ACHN (cell line): Measurements from ENCODE around the gene VDAC1.

Experiments
- DNase-seq: peaks from one replicate; pipeline ENCODE4 v3.0.0-alpha.2; 2015
- in situ Hi-C: cut with HindIII; loops from 2 replicates; pipeline ENCODE4 v1.10.0; 2017; ENCODE audit warnings: low sequenced_read_pairs, low pct_ligation_motif_present, low pct_unique_long_range_greater_than_20kb

Gene VDAC1

DNA sequence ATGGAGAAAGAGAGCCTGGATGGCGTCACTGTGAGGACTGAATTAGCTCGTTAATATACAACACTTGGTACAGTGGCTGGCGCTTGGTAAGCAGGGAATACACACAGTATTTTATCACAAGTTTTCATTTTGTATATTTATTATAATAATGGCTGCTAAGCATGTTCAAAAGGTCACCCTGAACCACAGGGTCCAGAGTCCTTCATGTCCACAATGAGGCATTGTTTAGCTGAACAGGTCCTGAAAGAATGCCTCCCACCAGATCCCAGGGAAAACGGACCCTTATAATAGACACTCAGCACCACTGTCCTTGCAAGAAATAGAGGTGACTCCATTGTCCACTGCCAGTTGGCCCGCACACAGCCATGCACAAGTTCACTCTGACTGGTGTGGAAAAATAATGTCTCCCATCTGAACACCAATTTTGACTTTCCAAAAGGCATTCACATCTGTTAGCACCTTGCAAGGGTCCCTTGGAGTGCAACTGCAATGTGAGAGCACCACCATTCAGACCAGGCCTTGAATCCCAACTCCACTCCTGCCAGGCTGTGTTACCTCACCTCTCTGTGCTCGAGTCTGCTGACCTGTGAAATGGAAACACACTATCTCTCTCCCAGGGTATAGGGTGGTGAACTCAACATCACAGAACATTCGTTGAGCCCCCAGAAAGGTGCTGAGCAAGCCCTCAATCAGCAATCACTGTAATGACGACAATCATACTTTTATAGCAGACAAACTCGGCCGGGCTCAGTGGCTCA lies 3.9 kb downstream of the VDAC1 start:
- no peak for DNase-seq
- in situ Hi-C loops = no loop called here

DNA sequence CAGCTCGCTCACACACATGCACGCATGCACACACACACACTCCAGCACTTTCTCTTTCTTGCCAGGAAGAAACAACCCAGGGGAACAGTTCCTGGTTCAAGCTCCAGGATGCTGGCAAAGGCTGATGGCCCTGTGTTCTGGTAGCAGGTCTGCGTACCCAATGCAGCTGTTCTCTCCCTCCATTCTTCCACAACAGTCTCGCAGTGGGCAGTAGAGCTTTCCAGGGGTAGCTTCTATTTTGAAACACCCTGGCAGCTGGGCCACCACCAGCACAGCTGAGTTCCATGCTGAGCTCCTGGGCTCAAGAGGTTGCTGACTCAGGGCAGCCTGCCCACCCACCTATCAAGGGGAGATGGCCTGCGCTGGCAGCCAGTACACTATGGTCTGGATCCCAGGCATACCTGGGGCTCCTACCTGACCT lies 4.7 kb downstream of the VDAC1 start:
- no peak for DNase-seq
- in situ Hi-C loops = no loop called here

DNA sequence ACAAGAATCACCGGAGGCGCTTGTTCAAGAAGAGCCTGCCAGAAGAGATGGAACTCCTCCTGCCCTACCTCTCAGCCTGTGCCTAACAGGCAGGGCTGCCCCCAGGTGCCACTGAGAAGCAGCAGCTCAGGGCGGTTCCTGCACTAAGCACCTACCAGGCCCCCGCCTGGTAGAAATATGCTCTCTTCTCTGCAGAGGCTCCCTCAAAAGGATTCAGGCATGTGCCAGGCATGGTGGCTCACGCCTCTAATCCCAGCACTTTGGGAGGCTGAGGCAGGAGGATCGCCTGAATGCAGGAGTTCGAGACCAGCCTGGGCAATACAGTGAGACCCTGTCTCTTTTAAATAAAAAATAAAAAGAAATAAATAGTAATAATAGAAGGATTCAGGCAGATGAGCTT lies 6.0 kb downstream of the VDAC1 start:
- no peak for DNase-seq
- in situ Hi-C loops = no loop called here

DNA sequence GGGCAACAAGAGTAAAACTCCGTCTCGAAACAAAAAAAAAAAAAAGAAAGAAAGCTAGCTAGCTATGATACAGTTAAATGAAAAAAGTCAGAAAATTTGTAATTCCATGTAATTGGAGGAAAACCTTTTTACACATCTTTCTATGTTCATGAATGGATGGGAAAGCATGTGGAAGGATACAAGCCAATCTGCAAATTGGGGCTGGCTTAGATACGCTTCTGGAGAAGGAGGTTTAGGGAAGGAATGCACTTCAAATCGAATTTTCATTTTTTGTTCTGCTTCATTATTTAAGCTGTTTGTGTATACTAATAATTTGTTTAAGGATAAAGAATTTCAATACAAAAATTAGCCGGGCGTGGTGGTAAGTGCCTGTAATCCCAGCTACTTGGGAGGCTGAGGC lies 6.7 kb downstream of the VDAC1 start:
- DNase-seq = no peak
- in situ Hi-C loops = no loop called here

DNA sequence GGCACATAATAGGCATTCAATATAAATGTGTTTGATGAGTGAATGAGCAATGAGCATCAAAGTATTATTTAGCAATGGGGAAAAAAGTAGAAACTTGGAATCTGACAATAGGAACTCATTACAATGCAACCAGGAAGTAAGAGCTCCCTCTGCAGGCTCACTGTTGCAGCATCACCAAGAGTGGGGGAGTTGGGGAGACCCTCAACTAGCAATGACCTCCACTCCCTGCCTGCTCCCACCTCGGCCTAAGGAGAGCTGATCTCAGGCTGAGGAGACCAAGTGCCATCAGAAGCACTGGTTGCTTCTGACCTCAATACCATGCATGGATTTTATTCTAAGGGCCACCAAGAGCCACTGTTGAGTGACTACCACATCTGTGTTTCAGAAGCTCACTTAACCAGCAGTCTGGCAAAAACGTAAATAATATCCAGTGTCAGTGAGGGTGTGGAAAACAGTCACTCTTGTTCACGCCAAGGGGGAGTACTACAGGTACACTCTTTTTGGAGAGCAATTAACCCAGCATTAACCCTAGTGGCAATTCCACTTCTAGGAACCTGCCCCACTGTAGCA lies 8.0 kb downstream of the VDAC1 start:
- in situ Hi-C loops = no loop called here
- no peak for DNase-seq

DNA sequence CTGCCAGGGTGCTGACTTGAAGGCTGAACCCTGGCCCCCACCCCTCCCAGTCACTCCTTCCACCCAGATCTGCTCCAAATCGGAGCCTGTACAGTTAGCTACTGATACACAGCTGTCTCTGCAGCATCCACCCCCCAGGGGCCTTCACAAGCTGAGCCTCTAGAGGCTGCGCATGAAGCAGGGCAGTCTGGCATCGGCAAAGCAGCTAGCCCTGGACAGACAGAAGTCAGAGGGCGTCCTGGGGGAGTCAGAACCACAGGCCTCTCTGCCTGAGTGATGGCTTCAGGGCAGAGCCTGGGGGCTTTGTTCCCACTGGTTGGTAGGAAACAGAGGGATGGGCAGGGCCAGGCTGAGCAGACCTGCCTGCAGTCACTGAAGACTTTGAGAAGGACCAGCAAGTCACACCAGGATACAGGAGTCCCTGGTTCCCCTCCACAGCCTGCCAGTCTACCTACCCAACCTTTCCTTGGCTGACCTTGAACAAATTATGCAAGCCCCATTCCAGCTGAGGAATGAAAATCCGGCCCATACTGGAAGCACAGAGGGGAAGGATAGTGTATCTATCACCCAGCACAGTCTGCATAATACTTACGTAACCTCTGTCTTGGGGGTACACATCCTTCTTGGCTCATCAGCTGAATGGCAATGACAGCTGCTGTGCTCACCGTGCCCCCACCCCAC lies 8.8 kb downstream of the VDAC1 start:
- in situ Hi-C loops = no loop called here

DNA sequence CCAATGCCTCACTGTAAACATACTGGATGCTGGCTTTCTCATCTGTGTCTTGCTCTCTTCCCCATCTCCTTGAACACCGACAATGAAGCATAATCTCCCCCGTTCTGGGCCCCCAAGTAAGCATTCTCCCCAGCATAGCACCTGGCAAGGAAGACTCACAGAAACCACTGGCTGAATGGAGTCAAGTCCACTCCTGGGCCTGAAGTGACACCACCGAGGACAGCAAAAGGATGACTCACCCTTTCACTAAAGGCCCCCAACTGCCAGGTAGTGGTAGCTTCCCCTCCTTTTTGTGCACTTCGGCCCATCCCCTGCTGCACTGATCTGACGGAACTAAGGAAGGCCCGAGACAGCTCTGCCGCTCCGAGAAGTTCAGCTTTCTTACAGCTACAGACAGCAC lies 9.4 kb downstream of the VDAC1 start:
- in situ Hi-C loops = no loop called here

More for the DNA sequence above, 8.8 kb downstream of the VDAC1 start:
- no peak for DNase-seq

DNA sequence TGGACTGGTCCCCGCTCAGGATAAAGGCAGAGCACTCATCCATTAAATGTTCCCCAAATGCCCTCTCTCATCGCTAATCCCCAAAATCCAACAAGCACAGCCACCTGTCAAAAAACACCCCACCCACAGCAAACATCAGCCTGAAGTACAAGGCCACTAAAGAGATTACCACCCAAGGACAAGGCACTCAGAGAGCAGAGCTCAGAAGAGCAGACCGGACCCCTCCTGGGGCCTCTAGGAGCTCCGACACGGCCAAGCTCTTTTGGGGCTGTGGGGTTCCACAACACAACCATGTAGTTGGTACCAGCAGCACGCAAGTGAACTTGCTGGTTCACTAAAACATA lies 9.8 kb downstream of the VDAC1 start:
- in situ Hi-C loops = no loop called here
- DNase-seq = no peak

More for the DNA sequence above, 9.4 kb downstream of the VDAC1 start:
- no peak for DNase-seq

DNA sequence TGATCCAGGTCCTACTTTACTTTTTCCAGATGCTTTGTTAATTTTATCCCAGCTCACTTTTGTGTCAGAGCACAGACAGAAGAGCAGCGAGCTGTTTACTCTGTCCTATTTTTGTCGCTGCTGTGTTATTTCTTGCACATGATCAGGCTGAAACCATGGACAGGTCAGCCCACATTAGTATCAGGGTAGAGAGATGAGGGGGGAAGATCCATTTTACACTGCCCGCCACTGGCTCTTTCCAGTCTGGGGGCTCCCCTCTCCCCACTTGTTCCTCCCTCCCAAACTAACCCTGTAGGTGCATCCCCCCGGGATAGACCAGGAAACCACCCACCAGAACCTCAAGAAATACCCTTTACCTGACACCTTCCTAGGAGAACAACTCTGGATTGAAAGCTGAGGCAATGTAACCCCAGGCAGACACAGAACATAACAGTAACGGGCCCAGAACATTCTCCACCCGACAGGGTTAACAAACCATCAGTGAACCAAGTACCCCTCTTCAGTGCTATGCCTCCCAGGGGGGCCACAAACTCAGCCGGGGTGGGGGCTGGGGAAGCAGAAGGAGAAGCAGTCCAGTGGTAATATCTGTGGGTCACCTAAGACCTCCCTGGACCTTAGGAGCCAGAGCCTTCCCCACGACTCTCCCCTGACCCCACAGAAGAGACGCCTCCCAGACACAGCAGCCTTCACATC lies 10.3 kb downstream of the VDAC1 start:
- no peak for DNase-seq
- in situ Hi-C loops = no loop called here

DNA sequence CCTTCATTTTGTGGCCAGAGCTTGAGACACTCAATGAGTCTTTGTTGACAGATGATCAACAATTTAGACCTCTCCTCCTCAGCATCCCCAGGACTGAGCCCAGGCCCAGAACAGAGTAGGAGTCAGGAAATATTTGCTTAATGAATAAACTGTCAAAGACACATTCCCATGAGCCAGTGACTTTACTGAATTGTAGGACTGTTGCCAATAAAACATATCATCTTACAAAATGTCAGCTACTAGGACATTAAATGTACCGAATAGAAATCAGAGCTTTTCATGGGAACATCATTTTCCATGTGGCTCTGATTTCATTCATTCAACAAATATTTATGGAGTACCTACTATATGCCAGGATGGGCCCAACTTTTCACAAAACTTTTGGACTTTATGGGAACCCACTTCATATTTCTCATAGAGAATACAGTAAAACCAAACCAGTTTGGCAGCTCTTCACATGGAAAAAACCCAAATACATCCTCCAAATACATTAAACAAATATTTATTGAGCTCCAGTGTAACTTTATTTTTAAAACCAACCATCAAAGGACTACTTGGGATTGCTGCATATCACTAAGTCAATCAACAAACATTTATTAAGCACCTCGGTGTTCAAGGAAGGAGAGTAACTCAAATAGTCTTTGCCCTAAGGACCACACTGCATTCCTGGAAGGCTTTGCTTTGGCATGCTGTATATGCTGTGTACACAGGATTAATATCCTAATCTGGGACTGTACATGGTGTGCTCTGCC lies 11.4 kb downstream of the VDAC1 start:
- in situ Hi-C loops = no loop called here
- no peak for DNase-seq

DNA sequence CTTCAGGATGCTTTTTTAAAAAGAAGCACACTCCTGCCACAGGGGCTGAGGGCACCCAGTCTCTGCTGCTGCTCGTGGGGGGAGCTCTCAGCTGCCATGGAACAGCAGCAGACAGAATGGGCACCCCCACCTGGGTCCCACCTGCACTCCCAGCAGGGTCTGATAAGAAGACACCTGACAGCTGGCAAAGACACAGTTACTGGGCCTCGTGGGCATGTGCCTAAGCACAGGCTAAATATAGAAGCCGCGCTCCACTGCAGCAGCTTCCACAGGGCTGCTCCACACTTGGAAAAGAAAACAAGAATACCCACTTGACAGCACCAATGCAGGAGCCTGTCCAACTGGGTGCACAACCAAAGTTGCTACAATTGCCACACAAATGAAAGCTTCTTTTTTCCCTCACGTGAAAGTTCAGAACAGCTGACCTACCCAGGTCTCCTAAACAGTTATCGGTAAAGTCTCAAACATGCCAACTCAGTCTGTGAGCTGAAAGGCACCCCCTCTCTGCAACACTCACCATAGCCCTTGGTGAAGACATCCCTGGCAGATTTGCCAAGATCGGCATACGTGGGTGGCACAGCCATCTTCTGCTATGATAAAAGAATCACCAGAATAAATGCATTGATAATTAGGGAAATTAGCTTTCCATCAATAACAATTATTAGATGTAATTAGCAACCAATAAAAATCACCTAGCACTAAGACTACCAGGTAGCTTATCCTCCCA lies 12.2 kb downstream of the VDAC1 start:
- in situ Hi-C loops = no loop called here
- DNase-seq = no peak

DNA sequence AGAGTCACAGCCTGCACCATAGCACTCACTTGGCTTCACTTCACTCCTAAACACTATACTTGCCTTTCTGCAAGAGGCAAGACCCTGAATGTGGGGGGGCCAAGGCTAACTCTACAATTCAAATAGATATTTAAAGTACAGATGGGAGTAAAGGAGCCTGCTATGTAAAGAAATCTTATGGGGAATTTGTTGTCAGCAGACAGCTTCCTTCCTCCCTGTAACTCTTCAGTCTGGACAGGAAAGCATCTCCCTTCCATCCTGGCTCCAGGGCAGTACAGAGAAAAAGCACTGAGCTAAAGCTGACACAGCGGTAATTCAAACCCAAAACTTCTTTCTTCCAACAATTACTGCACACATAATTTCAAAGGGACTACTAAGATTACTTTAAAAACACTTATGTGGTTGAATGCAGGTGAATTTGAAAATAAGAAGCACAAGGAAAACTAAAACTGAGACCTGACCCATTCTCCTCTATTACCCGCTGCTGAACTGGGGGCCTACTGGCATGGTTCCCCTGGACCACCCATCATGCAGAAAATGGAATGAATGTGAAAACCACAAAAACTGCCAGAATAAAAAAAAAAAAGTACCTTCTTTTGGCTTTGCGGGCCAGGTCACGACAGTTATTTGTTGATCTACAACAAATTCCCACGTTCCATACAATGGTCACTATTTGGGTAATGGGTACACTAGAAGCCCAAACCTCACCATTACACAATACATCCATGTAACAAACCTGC lies 13.4 kb downstream of the VDAC1 start:
- DNase-seq = no peak
- in situ Hi-C loops = no loop called here

DNA sequence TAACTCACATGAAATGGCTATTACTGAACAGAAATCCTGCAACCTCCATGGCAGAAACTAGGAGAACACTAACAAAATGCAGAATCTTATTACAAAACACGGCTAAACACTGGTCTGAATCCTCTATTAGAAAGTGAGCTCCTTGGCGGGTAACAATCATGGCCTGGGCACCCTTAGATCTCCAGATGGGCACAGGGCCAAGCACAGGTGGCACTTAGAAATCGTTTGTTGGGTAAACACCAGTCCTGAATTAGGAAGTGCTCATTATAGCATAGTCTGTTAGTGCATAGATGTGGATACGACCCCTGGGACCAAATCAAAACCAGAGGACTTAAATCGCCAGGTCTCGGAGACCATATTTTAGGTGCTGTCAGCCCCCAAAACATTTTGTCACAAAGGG lies 14.4 kb downstream of the VDAC1 start:
- in situ Hi-C loops = no loop called here
- no peak for DNase-seq

DNA sequence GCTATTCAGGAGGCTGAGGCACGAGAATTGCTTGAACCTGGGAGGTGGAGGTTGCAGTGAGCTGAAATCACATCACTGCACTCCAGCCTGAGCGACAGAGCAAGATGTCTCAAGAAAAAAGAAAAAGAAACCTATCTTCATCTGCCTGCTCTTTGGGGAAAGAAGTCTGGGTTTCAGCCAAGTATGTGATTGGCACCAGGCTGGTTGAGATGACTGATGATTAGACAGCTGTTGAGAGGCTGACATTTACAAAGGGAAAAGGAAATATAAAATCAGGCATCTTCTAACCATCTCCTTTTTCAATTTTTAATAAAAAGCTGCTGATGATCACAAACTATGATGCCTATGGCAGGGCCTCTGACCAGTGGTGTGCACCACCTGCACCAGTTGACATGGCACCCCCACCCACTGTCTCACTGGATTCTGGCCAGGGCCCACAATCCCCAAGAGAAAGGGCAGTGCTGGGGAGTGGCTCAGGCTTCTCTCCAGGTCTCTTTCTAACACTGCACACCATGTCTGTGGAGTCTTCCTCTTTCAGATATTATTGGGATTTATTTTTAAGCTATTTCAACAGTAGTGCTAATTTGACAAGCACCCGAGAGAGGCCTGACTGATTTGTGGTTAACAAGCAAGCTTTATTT lies 19.1 kb downstream of the VDAC1 start:
- in situ Hi-C loops = no loop called here

DNA sequence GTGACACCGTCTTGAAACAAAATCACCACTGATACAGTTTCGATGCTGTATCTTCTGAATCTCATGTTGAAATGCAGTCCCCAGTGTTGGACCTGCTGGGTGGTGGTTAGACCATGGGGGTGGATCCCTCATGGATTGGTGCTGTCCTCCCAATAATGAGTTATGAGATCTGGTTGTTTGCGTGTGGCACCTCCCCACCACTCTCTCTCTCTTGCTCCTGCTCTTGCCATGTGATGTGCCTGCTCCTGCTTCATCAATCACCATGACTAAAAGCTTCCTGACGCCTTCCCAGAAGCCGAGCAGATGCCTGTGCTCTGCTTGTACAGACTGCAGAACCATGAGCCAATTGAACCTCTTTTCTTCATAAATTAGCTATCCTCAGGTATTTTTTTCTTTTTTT lies 21.1 kb downstream of the VDAC1 start:
- no peak for DNase-seq

More for the DNA sequence above, 19.1 kb downstream of the VDAC1 start:
- no peak for DNase-seq

DNA sequence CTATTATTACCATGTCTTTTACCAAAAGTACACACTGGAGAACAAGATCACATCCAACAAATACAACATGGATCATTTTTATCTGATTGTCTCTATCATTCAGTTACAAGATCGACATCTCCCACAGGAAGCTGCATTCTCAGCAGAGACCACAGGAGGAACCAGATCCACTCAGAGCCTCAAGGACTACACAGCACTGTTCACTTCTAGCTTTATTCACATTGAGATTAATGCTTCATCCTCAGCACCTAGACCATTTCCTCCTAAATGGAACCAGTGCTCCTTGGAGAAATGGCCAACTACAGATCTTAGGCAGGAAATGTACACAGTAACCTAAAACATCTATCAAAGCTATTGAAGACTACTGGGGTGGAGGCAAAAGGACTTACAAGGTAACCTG lies 23.1 kb downstream of the VDAC1 start:
- in situ Hi-C loops = no loop called here
- no peak for DNase-seq

More for the DNA sequence above, 21.1 kb downstream of the VDAC1 start:
- in situ Hi-C loops = no loop called here

DNA sequence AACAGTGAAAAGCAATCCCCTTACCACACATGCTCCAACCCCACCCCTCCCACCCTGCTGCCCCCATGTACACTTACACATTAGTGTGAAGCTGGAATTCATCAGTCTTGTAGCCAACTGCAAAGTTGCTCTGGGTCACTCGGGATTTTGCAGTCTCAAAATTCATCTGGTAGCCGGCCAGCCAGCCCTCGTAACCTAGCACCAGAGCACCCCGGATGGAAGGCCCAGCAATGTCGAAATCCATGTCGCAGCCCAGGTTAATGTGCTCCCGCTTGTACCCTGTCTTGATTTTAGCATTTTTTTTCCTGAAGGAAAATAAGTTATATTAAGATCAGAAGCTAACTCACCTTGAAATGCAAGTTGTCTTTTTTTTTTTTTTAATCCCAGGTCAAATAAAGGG lies 24.1 kb downstream of the VDAC1 start:
- in situ Hi-C loops = no loop called here

More for the DNA sequence above, 24.1 kb downstream of the VDAC1 start:
- no peak for DNase-seq
